Ovary (tissue), 9 donors: Measurements from ENCODE around the gene KCNJ1. TPM values are rescaled to one million over a fixed set of nuclear protein-coding genes. Genes with fewer than 3 reads are reported as not detected.

Experiments used
- DNase-seq, 5 donors: peaks; one replicate each; pipeline ENCODE4 v3.0.0-alpha.2; 2019 to 2020
- H3K27ac ChIP-seq, 2 donors: fragments of 200-600 bp; one replicate each; pipeline versions ENCODE4 v1.5.1 to v1.8.0; 2019 to 2022
- H3K27me3 ChIP-seq: fragments of 200-600 bp; one replicate; pipeline ENCODE4 v1.8.0; 2022
- H3K36me3 ChIP-seq: fragments of 200-600 bp; sonication (generic); one replicate; pipeline ENCODE4 v1.5.1; 2019
- H3K4me1 ChIP-seq: one replicate; pipeline ENCODE4 v1.8.1; 2013; ENCODE audit warnings: mild to moderate bottlenecking, moderate library complexity; ENCODE audit not compliant: insufficient read depth
- H3K4me3 ChIP-seq: fragments of 200-600 bp; sonication (generic); one replicate; pipeline ENCODE4 v1.5.1; 2017
- H3K9me3 ChIP-seq, 2 donors: fragments of 200-600 bp in 1 of 2; sonication (generic) in 1 of 2; one replicate each; pipeline versions ENCODE4 v1.5.1 to v1.8.1; 2013 to 2019; ENCODE audit warnings: mild to moderate bottlenecking in 1 of 2, moderate library complexity in 1 of 2
- CTCF ChIP-seq, 3 donors: fragments of 450-650 bp in 2 of 3; fragments of 200-600 bp in 1 of 3; IDR thresholded peaks; one replicate each; pipeline versions ENCODE4 v1.5.1 to v1.8.0; 2016 to 2022; ENCODE audit warnings: antibody characterized with exemption in 3 of 3, mild to moderate bottlenecking in 1 of 3
- EP300 ChIP-seq: sonication (generic); formaldehyde crosslinking; IDR thresholded peaks from one replicate; pipeline ENCODE4 v1.6.1; 2017; ENCODE audit warnings: antibody characterized with exemption
- POLR2A ChIP-seq: fragments of 450-650 bp; IDR thresholded peaks from one replicate; pipeline ENCODE4 v1.6.1; 2017; ENCODE audit warnings: antibody characterized with exemption, mild to moderate bottlenecking, moderate library complexity
- WGBS, 3 donors: extraction: QIAGEN DNeasy Blood & Tissue Kit in 1 of 3; methylation state at CpG; one replicate each; pipeline versions ENCODE4 v1.1.5 to v1.1.7; 2013 to 2017; 5-methylcytosine and 5-hydroxymethylcytosine counted together
- intact Hi-C, 4 donors: fragments of 100-400 bp; cut with DNase I; formaldehyde crosslinking; loops; one replicate each; pipeline versions ENCODE4 v1.11.0 to v1.15.1; 2022 to 2023
- polyA plus RNA-seq, 2 donors: library from polyadenylated mRNA; stranded (reverse); fragments of 200-250 nt in 1 of 2; fragments of 350-450 nt in 1 of 2; fragmentation: Illumina TruSeq in 1 of 2; extraction: RNeasy Lipid Tissue Mini Kit (QIAGEN cat#74804) in 1 of 2; gene quantifications; one replicate each; pipeline ENCODE4 v1.2.3, GENCODE V29; 2013 to 2014
- total RNA-seq, 7 donors: library from RNA; depleted of rRNA in 2 of 7; stranded (reverse); fragments of >200 nt in 2 of 7; fragmentation: NEBNext Ultra II Directional in 3 of 7; extraction: Animal tissue kit (Norgen Biotek cat#: 25700) in 3 of 7; gene quantifications; one replicate each; pipeline versions ENCODE4 v1.1.0 to v1.2.4, GENCODE V29; 2016 to 2023
- donor health status: DM: no; HTN: no; CAD: no; lungs with moderate emphysema.
- donor health status: DM: no; HTN: no; CAD: no.
- donor health status: Bipolar disorder and iron deficiency.
- donor health status: DM: yes; HTN: yes; CAD: no.
- donor health status: DM: no; HTN: no; CAD: no.
- donor health status: DM: yes; HTN: yes; CAD: no.

The KCNJ1 gene
- total and polyA plus RNA-seq, 9 donors = 0.48 TPM; not detected in 8

DNA sequence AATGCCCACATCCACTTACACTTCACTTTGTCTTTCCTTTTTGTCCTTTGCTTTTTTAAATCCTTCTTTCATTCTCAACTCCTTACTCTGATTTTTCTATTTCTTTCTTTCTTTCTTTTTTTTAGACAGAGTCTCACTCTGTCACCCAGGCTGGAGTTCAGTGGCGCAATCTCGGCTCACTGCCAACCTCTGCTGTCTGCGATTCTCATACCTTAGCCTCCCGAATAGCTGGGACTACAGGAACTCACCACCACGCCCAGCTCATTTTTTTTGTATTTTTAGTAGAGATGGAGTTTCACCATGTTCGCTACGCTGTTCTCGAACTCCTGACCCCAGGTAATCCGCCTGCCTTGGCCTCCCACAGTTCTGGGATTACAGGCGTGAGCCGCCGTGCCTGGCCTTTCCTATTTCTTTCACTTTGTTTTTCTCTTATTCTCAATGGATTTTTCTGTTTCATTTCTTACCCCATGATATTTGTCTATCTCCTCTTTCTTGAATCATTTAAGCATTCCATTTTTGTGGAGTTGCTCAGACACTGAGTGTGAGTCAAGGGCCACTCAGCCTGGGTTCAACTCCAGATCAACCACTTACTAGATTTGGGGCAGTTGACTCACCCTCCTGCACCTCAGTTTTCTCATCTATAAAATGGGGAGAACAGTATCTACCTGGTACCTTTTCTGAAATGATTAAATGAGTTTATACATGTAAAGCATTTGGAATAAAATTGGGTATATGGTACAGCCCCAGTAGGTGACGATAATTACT lies 31.7 kb upstream of the KCNJ1 start:
- no peak for DNase-seq
- WGBS, 3 donors = 95 to 96% (median 95%) methylated on average over 13 of the region's 13 CpGs
- Histone ChIP-seq H3K27ac (no peak overlapping the region), H3K4me1 (peaks cover 2% of the 10 kb centered on the region), H3K9me3 (no peaks in the 10 kb centered on the region), H3K36me3 (no peaks in the 10 kb centered on the region), H3K27me3 (no peaks in the 10 kb centered on the region), H3K4me3 (no peak overlapping the region)
- intact Hi-C loops = no loop called here
- TF ChIP-seq EP300 = no peak
- TF ChIP-seq CTCF (IDR thresholded peaks at IDR 0.05) = no peak
- TF ChIP-seq POLR2A = no peak

- Histone ChIP-seq H3K27me3 (no peaks in the 10 kb centered on the region), H3K4me3 (no peak overlapping the region), H3K27ac (no peak overlapping the region), H3K4me1 (peaks cover 2% of the 10 kb centered on the region), H3K36me3 (no peaks in the 10 kb centered on the region), H3K9me3 (no peaks in the 10 kb centered on the region)
- intact Hi-C loops = no loop called here
- WGBS, 3 donors = 80 to 89% (median 87%) methylated on average over 1 of the region's 1 CpG
- no peak for DNase-seq
- TF ChIP-seq EP300 = no peak
- no peak for TF ChIP-seq CTCF (IDR thresholded peaks at IDR 0.05)
- no peak for TF ChIP-seq POLR2A
Observed at GRCh38 chr11:128897826-128898225, 30.7 kb upstream of the KCNJ1 start.

DNA sequence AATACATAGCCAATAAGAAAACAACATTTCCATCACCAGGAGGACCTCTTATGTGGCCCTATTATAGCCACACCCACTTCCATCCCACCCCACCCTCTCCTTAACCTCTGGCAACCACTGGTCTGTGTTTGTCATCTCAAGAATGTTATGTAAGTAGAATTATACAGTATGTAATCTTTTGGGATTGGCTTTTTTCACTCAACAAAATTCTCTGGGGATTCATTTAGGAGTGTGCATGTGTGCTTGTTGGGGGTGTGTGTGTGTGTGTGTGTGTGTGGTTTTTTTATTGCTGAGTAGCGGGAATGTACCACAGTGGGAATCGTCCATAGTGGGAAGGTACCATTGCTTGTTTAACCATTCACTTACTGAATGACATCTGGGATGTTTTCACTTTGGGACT lies 29.3 kb upstream of the KCNJ1 start:
- no peak for DNase-seq
- TF ChIP-seq EP300 (no peak), CTCF (IDR thresholded peaks at IDR 0.05) (no peak), POLR2A (no peak)
- Histone ChIP-seq H3K27me3 (no peaks in the 10 kb centered on the region), H3K27ac (no peak overlapping the region), H3K4me3 (no peak overlapping the region), H3K9me3 (no peaks in the 10 kb centered on the region), H3K36me3 (no peaks in the 10 kb centered on the region), H3K4me1 (peaks cover 3% of the 10 kb centered on the region)
- intact Hi-C loops = no loop called here
- 38 to 47% (median 41%) methylated on average over 2 of the region's 2 CpGs for WGBS, 3 donors

DNA sequence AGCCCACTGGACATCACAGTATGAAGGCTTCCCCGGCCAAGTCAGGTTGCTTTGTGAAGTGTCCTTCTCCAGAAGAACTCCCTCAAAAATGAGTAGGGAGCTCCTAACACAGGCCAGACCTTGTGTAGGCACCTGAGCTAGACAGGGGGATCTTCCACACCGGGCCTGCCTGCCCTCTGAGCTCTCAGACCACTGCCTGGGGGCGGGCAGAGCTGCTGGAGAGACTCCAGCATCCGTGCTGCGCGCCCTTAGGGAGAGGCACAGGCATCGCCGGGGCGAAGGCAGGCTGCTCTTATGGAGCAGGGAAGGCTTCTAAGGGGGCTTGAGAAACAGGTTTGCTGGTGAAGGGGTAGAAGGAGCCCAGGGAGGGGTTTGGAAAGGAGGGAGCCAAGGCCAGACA lies 28.4 kb upstream of the KCNJ1 start:
- H3K9me3 ChIP-seq = no peaks in the 10 kb centered on the region
- no peaks in the 10 kb centered on the region for H3K36me3 ChIP-seq
- no peak overlapping the region for H3K4me3 ChIP-seq
- TF ChIP-seq EP300 (no peak), CTCF (IDR thresholded peaks at IDR 0.05) (no peak), POLR2A (no peak)
- H3K4me1 ChIP-seq = peaks cover 4% of the 10 kb centered on the region
- WGBS, 3 donors = 91 to 95% (median 92%) methylated on average over 9 of the region's 9 CpGs
- intact Hi-C loops = no loop called here
- no peak overlapping the region for H3K27ac ChIP-seq
- DNase-seq = no peak
- H3K27me3 ChIP-seq = no peaks in the 10 kb centered on the region
